ENCODE results near the gene RYR3.
"Not testable (repeated sequence)": the region's sequence is repeated elsewhere in the genome, so short reads cannot be mapped to it uniquely, and the experiment has no call there.

Gene RYR3

GRCh38 chr15:33807665-33808064 is 496.9 kb downstream of the RYR3 start:
- Histone ChIP-seq H3K4me3 (ENCODE audit: severe bottlenecking) (no peak overlapping the region), H3K27me3 (ENCODE audit: insufficient read depth, poor library complexity, severe bottlenecking) (no peaks in the 10 kb centered on the region), H3K27ac (ENCODE audit: poor library complexity, severe bottlenecking) (no peak overlapping the region), H3K4me1 (ENCODE audit: insufficient read depth, poor library complexity, severe bottlenecking) (no peaks in the 10 kb centered on the region), H3K9me3 (ENCODE audit: severe bottlenecking) (no peaks in the 10 kb centered on the region), H3K36me3 (ENCODE audit: low read depth) (no peaks in the 10 kb centered on the region)
- TF ChIP-seq, protein P1, sequence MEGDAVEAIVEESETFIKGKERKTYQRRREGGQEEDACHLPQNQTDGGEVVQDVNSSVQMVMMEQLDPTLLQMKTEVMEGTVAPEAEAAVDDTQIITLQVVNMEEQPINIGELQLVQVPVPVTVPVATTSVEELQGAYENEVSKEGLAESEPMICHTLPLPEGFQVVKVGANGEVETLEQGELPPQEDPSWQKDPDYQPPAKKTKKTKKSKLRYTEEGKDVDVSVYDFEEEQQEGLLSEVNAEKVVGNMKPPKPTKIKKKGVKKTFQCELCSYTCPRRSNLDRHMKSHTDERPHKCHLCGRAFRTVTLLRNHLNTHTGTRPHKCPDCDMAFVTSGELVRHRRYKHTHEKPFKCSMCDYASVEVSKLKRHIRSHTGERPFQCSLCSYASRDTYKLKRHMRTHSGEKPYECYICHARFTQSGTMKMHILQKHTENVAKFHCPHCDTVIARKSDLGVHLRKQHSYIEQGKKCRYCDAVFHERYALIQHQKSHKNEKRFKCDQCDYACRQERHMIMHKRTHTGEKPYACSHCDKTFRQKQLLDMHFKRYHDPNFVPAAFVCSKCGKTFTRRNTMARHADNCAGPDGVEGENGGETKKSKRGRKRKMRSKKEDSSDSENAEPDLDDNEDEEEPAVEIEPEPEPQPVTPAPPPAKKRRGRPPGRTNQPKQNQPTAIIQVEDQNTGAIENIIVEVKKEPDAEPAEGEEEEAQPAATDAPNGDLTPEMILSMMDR (IDR thresholded peaks at IDR 0.05; ENCODE audit: poor library complexity, severe bottlenecking) = no peak
- no peak for ATAC-seq (ENCODE audit: low read depth)
- DNase-seq (ENCODE audit: low spot score) = no peak

DNA sequence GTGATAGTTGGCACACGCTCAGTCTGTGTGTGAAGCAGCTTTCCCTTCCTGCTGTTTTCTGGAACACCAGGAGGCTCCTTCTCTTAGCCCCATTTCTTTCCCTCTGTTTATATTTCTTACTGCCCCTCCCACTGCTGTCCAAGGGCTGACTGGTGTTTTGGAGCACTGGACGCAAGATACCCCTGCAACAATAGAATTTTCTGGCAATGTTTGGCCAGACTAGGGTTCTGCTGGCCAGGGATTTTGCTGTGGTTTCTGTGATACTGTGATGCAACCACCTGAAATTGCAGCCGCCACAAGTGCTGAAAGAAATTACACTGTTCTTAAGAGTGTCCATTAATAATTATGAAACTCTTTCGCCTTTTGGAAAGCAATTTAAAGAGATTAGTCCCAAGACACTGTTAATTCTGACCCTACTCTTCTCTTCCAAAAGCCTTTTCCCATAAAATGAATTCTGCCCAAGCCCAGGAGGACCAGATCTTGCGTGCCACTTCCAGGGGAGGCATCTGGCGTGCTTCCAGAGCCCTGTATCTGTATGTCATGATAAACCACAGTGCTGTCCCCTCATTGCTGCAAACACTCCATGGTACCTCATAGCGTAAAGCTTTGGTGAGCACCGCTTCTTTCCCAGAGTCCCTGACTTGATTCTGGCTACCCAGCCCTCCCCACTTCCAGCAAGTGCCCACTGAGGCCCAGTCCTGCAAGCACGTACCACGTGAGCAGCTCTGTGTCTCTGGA is 498.1 kb downstream of the RYR3 start:
- Histone ChIP-seq H3K4me1 (ENCODE audit: insufficient read depth, poor library complexity, severe bottlenecking) (no peaks in the 10 kb centered on the region), H3K9me3 (ENCODE audit: severe bottlenecking) (no peaks in the 10 kb centered on the region), H3K4me3 (ENCODE audit: severe bottlenecking) (no peak overlapping the region), H3K27ac (ENCODE audit: poor library complexity, severe bottlenecking) (no peak overlapping the region), H3K27me3 (ENCODE audit: insufficient read depth, poor library complexity, severe bottlenecking) (no peaks in the 10 kb centered on the region), H3K36me3 (ENCODE audit: low read depth) (no peaks in the 10 kb centered on the region)
- TF ChIP-seq, protein P1 (IDR thresholded peaks at IDR 0.05; ENCODE audit: poor library complexity, severe bottlenecking) = no peak
- DNase-seq (ENCODE audit: low spot score) (no peak), ATAC-seq (ENCODE audit: low read depth) (no peak)

DNA sequence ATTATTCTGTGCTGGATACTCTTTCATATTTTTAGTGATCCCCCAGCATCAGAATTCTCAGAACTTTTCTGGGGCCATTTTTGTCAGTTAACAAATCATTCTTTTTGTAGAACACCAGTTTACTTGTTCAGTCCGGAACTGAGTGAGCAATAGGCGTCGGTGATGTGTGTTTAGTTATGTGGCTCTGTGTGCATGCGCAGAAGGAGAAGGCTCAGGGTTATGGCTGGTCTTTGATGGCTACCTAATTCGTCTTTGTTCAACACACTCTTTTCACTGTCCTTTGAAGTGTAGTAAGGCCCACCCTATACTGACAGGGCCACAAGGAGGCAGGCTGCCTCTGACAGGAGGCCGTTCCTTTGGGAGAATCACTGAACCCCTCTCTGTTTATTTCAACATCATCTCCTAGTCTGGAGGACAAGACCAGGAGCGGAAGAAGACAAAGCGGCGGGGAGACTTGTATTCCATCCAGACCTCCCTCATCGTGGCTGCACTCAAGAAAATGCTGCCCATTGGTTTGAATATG is 499.4 kb downstream of the RYR3 start:
- H3K27me3 ChIP-seq (ENCODE audit: insufficient read depth, poor library complexity, severe bottlenecking) = no peaks in the 10 kb centered on the region

GRCh38 chr15:33810806-33811205 is 500.0 kb downstream of the RYR3 start:
- Histone ChIP-seq H3K4me3 (ENCODE audit: severe bottlenecking) (no peak overlapping the region), H3K36me3 (ENCODE audit: low read depth) (no peaks in the 10 kb centered on the region), H3K27me3 (ENCODE audit: insufficient read depth, poor library complexity, severe bottlenecking) (no peaks in the 10 kb centered on the region), H3K4me1 (ENCODE audit: insufficient read depth, poor library complexity, severe bottlenecking) (no peaks in the 10 kb centered on the region), H3K9me3 (ENCODE audit: severe bottlenecking) (no peaks in the 10 kb centered on the region), H3K27ac (ENCODE audit: poor library complexity, severe bottlenecking) (no peak overlapping the region)
- ATAC-seq (ENCODE audit: low read depth) = no peak
- no peak for DNase-seq (ENCODE audit: low spot score)
- TF ChIP-seq, protein P1 (IDR thresholded peaks at IDR 0.05; ENCODE audit: poor library complexity, severe bottlenecking) = no peak

More for the DNA sequence above, 499.4 kb downstream of the RYR3 start:
- no peak for DNase-seq (ENCODE audit: low spot score)
- TF ChIP-seq, protein P1 (IDR thresholded peaks at IDR 0.05; ENCODE audit: poor library complexity, severe bottlenecking) = no peak
- Histone ChIP-seq H3K36me3 (ENCODE audit: low read depth) (no peaks in the 10 kb centered on the region), H3K4me3 (ENCODE audit: severe bottlenecking) (no peak overlapping the region), H3K9me3 (ENCODE audit: severe bottlenecking) (no peaks in the 10 kb centered on the region), H3K4me1 (ENCODE audit: insufficient read depth, poor library complexity, severe bottlenecking) (no peaks in the 10 kb centered on the region), H3K27ac (ENCODE audit: poor library complexity, severe bottlenecking) (no peak overlapping the region)
- no peak for ATAC-seq (ENCODE audit: low read depth)

GRCh38 chr15:33813891-33814290 is 503.1 kb downstream of the RYR3 start:
- H3K27me3 ChIP-seq (ENCODE audit: insufficient read depth, poor library complexity, severe bottlenecking) = no peaks in the 10 kb centered on the region
- no peak overlapping the region for H3K27ac ChIP-seq (ENCODE audit: poor library complexity, severe bottlenecking)
- ATAC-seq (ENCODE audit: low read depth) (no peak), DNase-seq (ENCODE audit: low spot score) (no peak)
- no peaks in the 10 kb centered on the region for H3K36me3 ChIP-seq (ENCODE audit: low read depth)
- no peaks in the 10 kb centered on the region for H3K9me3 ChIP-seq (ENCODE audit: severe bottlenecking)
- TF ChIP-seq, protein P1 (IDR thresholded peaks at IDR 0.05; ENCODE audit: poor library complexity, severe bottlenecking) = no peak
- no peaks in the 10 kb centered on the region for H3K4me1 ChIP-seq (ENCODE audit: insufficient read depth, poor library complexity, severe bottlenecking)
- no peak overlapping the region for H3K4me3 ChIP-seq (ENCODE audit: severe bottlenecking)

GRCh38 chr15:33819499-33819898 is 508.7 kb downstream of the RYR3 start:
- H3K4me3 ChIP-seq (ENCODE audit: severe bottlenecking); H3K27me3 ChIP-seq (ENCODE audit: insufficient read depth, poor library complexity, severe bottlenecking); H3K27ac ChIP-seq (ENCODE audit: poor library complexity, severe bottlenecking); H3K9me3 ChIP-seq (ENCODE audit: severe bottlenecking); H3K4me1 ChIP-seq (ENCODE audit: insufficient read depth, poor library complexity, severe bottlenecking); ATAC-seq (ENCODE audit: low read depth); DNase-seq (ENCODE audit: low spot score); H3K36me3 ChIP-seq (ENCODE audit: low read depth): not testable (repeated sequence)
